Spinal cord (tissue), 10 donors: Measurements from ENCODE around the gene RGS19. TPM values are rescaled to one million over a fixed set of nuclear protein-coding genes. Genes with fewer than 3 reads are reported as not detected.
"Not testable (repeated sequence)": the region's sequence is repeated elsewhere in the genome, so short reads cannot be mapped to it uniquely, and the experiment has no call there.

Source experiments
- DNase-seq, 6 donors: peaks; one replicate each; pipeline versions ENCODE4 v3.0.0 to v3.0.0-alpha.2; 2013 to 2015; ENCODE audit warnings: low spot score in 6 of 6, low read depth in 4 of 6
- H3K27ac ChIP-seq: one replicate; pipeline ENCODE4 v1.5.1; 2013; ENCODE audit warnings: low read depth, low read length, control low read depth
- H3K27me3 ChIP-seq: one replicate; pipeline ENCODE4 v1.6.1; 2013; ENCODE audit warnings: low read length; ENCODE audit not compliant: control insufficient read depth, insufficient read depth
- H3K36me3 ChIP-seq: one replicate; pipeline ENCODE4 v1.6.1; 2013; ENCODE audit warnings: low read length; ENCODE audit not compliant: control insufficient read depth, insufficient read depth
- H3K4me1 ChIP-seq: one replicate; pipeline ENCODE4 v1.6.1; 2013; ENCODE audit warnings: low read length; ENCODE audit not compliant: control insufficient read depth, insufficient read depth
- H3K4me3 ChIP-seq: one replicate; pipeline ENCODE4 v1.5.1; 2013; ENCODE audit warnings: low read depth, low read length, control low read depth
- H3K9me3 ChIP-seq: one replicate; pipeline ENCODE4 v1.6.1; 2013; ENCODE audit warnings: low read length; ENCODE audit not compliant: control insufficient read depth, insufficient read depth
- WGBS: methylation state at CpG from one replicate; pipeline ENCODE4 v1.1.5; 2013; ENCODE audit warnings: missing lambda C conversion rate; ENCODE audit not compliant: insufficient coverage; 5-methylcytosine and 5-hydroxymethylcytosine counted together
- long read RNA-seq, 4 donors: transcript quantifications; one replicate each; lab custom pipeline, GENCODE V29; 2026
- polyA plus RNA-seq, 2 donors: library from polyadenylated mRNA; unstranded; fragments of 120-200 nt; gene quantifications; one replicate each; pipeline ENCODE4 v1.2.1, GENCODE V29; 2013; ENCODE audit not compliant: insufficient read length in 2 of 2
- total RNA-seq, 2 donors: library from RNA; depleted of rRNA in 1 of 2; stranded (reverse); fragments of 120-200 nt in 1 of 2; fragments of >200 nt in 1 of 2; gene quantifications; one replicate each; pipeline versions ENCODE4 v1.2.3 to v1.2.4, GENCODE V29; 2013 to 2014
- donor health status: healthy.

RGS19 gene
- total RNA-seq (10 to 100 TPM; 10.7 to 13.9 TPM), polyA plus RNA-seq (10 to 100 TPM; 21.0 to 21.5 TPM)
- long read RNA-seq, donor 1, transcript RGS19-202 (6 exons, 1,593 nt) = major isoform, 5 of 7 reads
- long read RNA-seq, donor 1, partial matches to known transcripts = 0 of 7 reads
- long read RNA-seq, donor 1, other reads (novel, unspliced or antisense) = 0 of 7 reads
- long read RNA-seq, donor 2, partial matches to known transcripts = 0 of 3 reads
- long read RNA-seq, donor 2, other reads (novel, unspliced or antisense) = 0 of 3 reads
- long read RNA-seq, donor 3, partial matches to known transcripts = 0 of 5 reads
- long read RNA-seq, donor 3, other reads (novel, unspliced or antisense) = 0 of 5 reads
- long read RNA-seq, donor 4, transcript RGS19-201 (6 exons, 1,510 nt) = major isoform, 5 of 5 reads
- long read RNA-seq, donor 4, partial matches to known transcripts = 0 of 5 reads
- long read RNA-seq, donor 4, other reads (novel, unspliced or antisense) = 0 of 5 reads

- Histone ChIP-seq H3K4me1 (peaks cover 62% of the 10 kb centered on the region), H3K27me3 (peaks cover 5% of the 10 kb centered on the region), H3K4me3 (peak within 1 kb of the TSS; percentile 64), H3K36me3 (peaks cover 31% of the 10 kb centered on the region), H3K9me3 (no peaks in the 10 kb centered on the region), H3K27ac (peak within 1 kb of the TSS; percentile 69)
- WGBS = under 1% methylated on average over 65 of the region's 73 CpGs
- DNase-seq = peak in 3 of 6 donors; percentile 79 to 92 (median 90)
These were observed at the start of gene RGS19 for GRCh38 chr20:64079273-64080012. TSS of gene RGS19 (minus strand) at chr20:64079518. CDS start at chr20:64076886, 2,632 bp downstream.

- not testable (repeated sequence) for H3K9me3 ChIP-seq
- peaks cover 14% of the 10 kb centered on the region for H3K4me1 ChIP-seq
- WGBS = 90% methylated on average over 11 of the region's 11 CpGs
These were observed 44.2 kb upstream of the RGS19 start for GRCh38 chr20:64123517-64123916.

GRCh38 chr20:64122927-64123326 is 43.6 kb upstream of the RGS19 start:
- H3K9me3 ChIP-seq, H3K27ac ChIP-seq, H3K36me3 ChIP-seq, H3K4me3 ChIP-seq, DNase-seq, H3K27me3 ChIP-seq: not testable (repeated sequence)
- 93% methylated on average over 10 of the region's 11 CpGs for WGBS
- H3K4me1 ChIP-seq = peaks cover 14% of the 10 kb centered on the region

More at GRCh38 chr20:64123517-64123916, 44.2 kb upstream of the RGS19 start:
- DNase-seq, H3K4me3 ChIP-seq, H3K27me3 ChIP-seq, H3K27ac ChIP-seq, H3K36me3 ChIP-seq: not testable (repeated sequence)

GRCh38 chr20:64121586-64121985 is 42.3 kb upstream of the RGS19 start:
- no CpG with 5 or more reads among the region's 12 CpGs for WGBS
- DNase-seq = no peak

GRCh38 chr20:64119681-64120341 is 40.5 kb upstream of the RGS19 start:
- no peaks in the 10 kb centered on the region for H3K36me3 ChIP-seq
- H3K27ac ChIP-seq = no peak overlapping the region
- whole genome bisulfite sequencing = 77% methylated on average over 12 of the region's 14 CpGs
- H3K9me3 ChIP-seq = no peaks in the 10 kb centered on the region
- peaks cover 36% of the 10 kb centered on the region for H3K4me1 ChIP-seq
- peaks cover 6% of the 10 kb centered on the region for H3K27me3 ChIP-seq
- no peak for DNase-seq
- H3K4me3 ChIP-seq = no peak overlapping the region

More at GRCh38 chr20:64121586-64121985, 42.3 kb upstream of the RGS19 start:
- peaks cover 18% of the 10 kb centered on the region for H3K4me1 ChIP-seq
- no peaks in the 10 kb centered on the region for H3K36me3 ChIP-seq
- peaks cover 6% of the 10 kb centered on the region for H3K27me3 ChIP-seq
- no peaks in the 10 kb centered on the region for H3K9me3 ChIP-seq
- no peak overlapping the region for H3K27ac ChIP-seq
- H3K4me3 ChIP-seq = no peak overlapping the region

- Histone ChIP-seq H3K4me1 (peaks cover 39% of the 10 kb centered on the region), H3K36me3 (no peaks in the 10 kb centered on the region), H3K9me3 (no peaks in the 10 kb centered on the region), H3K27me3 (peaks cover 6% of the 10 kb centered on the region), H3K27ac (no peak overlapping the region), H3K4me3 (no peak overlapping the region)
- no peak for DNase-seq
- WGBS = 71% methylated on average over 5 of the region's 8 CpGs
These were observed 40.0 kb upstream of the RGS19 start for GRCh38 chr20:64119301-64119680.

- not testable (repeated sequence) for H3K27ac ChIP-seq, H3K9me3 ChIP-seq, H3K36me3 ChIP-seq, H3K4me3 ChIP-seq, H3K27me3 ChIP-seq, DNase-seq
- 17% methylated on average over 1 of the region's 6 CpGs for WGBS
- peaks cover 46% of the 10 kb centered on the region for H3K4me1 ChIP-seq
These were observed 38.1 kb upstream of the RGS19 start for GRCh38 chr20:64117432-64117777.

GRCh38 chr20:64116541-64117431 is 37.5 kb upstream of the RGS19 start:
- H3K4me3 ChIP-seq = no peak overlapping the region
- peaks cover 52% of the 10 kb centered on the region for H3K4me1 ChIP-seq
- DNase-seq = no peak
- no peaks in the 10 kb centered on the region for H3K9me3 ChIP-seq
- H3K36me3 ChIP-seq = no peaks in the 10 kb centered on the region
- H3K27ac ChIP-seq = no peak overlapping the region
- peaks cover 4% of the 10 kb centered on the region for H3K27me3 ChIP-seq
- WGBS = 82% methylated on average over 17 of the region's 17 CpGs

- 77% methylated on average over 17 of the region's 21 CpGs for WGBS
- Histone ChIP-seq H3K27me3 (no peaks in the 10 kb centered on the region), H3K27ac (no peak overlapping the region), H3K36me3 (no peaks in the 10 kb centered on the region), H3K9me3 (no peaks in the 10 kb centered on the region), H3K4me1 (peaks cover 56% of the 10 kb centered on the region), H3K4me3 (no peak overlapping the region)
- DNase-seq = no peak
These were observed 36.7 kb upstream of the RGS19 start for GRCh38 chr20:64116016-64116415.
